T-helper 1 cell treated with Interleukin-12 subunit alpha and Interleukin-12 subunit beta and Interleukin-4 antibody, amounts not matched to agents 30 μg/mL and 1 μg/mL, for 36 hours (primary cell): Measurements from ENCODE around the gene GFRA1.

Experiments
- H3K27ac Mint-ChIP-seq: one replicate; pipeline ENCODE4 v1.8.0; 2021; ENCODE audit warnings: mild to moderate bottlenecking, mixed read lengths
- H3K27me3 Mint-ChIP-seq: one replicate; pipeline ENCODE4 v1.8.0; 2021; ENCODE audit warnings: low read depth, mixed read lengths
- H3K36me3 Mint-ChIP-seq: one replicate; pipeline ENCODE4 v1.8.0; 2021; ENCODE audit warnings: low read depth, mixed read lengths
- H3K4me1 Mint-ChIP-seq: one replicate; pipeline ENCODE4 v1.8.0; 2021; ENCODE audit warnings: low read depth, mixed read lengths
- H3K4me3 Mint-ChIP-seq: one replicate; pipeline ENCODE4 v1.8.0; 2021; ENCODE audit warnings: mild to moderate bottlenecking, moderate library complexity, mixed read lengths
- H3K9me3 Mint-ChIP-seq: one replicate; pipeline ENCODE4 v1.8.0; 2021; ENCODE audit warnings: mixed read lengths

Gene GFRA1

DNA sequence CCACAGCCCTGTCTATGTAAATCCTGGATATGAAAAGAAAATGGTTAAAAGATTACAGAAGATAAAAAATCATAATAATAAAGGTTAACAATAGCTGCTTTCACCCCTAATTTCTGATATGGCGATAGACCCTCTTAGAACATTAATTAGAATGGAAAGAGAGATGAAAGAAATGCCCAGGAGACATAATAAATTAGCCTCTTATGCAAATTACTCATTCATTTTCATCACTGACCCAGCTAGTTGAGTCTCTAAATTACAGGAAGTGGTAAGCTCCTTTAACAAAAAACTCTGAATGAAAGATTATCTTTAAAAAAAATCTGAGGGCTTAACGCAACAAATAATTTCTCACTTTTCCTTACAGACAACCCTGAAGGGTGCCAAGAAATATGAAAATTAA is 12.4 kb downstream of the GFRA1 start:
- no peaks in the 10 kb centered on the region for H3K27me3 Mint-ChIP-seq
- H3K36me3 Mint-ChIP-seq = no peaks in the 10 kb centered on the region
- H3K4me3 Mint-ChIP-seq = no peak overlapping the region
- no peaks in the 10 kb centered on the region for H3K4me1 Mint-ChIP-seq
- no peak overlapping the region for H3K27ac Mint-ChIP-seq
- no peaks in the 10 kb centered on the region for H3K9me3 Mint-ChIP-seq

GRCh38 chr10:116259638-116260037 is 13.4 kb downstream of the GFRA1 start:
- no peaks in the 10 kb centered on the region for H3K36me3 Mint-ChIP-seq
- no peaks in the 10 kb centered on the region for H3K27me3 Mint-ChIP-seq
- H3K27ac Mint-ChIP-seq = no peak overlapping the region
- H3K9me3 Mint-ChIP-seq = no peaks in the 10 kb centered on the region
- H3K4me1 Mint-ChIP-seq = no peaks in the 10 kb centered on the region
- no peak overlapping the region for H3K4me3 Mint-ChIP-seq

GRCh38 chr10:116257785-116258184 is 15.2 kb downstream of the GFRA1 start:
- no peak overlapping the region for H3K27ac Mint-ChIP-seq
- no peaks in the 10 kb centered on the region for H3K36me3 Mint-ChIP-seq
- H3K4me3 Mint-ChIP-seq = no peak overlapping the region
- no peaks in the 10 kb centered on the region for H3K27me3 Mint-ChIP-seq
- H3K4me1 Mint-ChIP-seq = no peaks in the 10 kb centered on the region
- H3K9me3 Mint-ChIP-seq = no peaks in the 10 kb centered on the region

DNA sequence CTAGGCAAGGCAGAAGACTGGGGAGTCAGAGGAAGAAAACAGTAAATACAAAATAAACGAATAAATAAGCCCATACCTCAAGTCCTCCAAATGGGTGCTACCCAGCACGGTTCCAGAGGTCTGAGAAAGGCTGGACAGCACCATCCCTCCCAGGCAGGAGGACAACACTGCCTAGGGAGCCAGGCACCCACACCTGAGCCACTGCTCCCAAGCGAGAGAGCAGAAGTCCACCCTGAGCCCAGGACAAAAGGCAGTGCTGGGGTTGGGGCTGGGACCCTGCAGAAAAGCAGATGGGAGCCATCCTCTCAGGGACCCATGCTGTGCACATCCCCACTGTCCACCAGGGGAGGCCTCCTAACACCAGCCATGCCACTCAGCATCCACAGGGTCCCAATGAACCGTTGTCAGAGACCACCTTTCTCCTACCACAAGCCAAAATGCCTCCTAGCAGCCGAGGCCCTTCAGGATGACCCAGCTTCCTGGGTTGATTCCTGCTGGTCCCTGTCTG is 16.2 kb downstream of the GFRA1 start:
- H3K4me1 Mint-ChIP-seq = no peaks in the 10 kb centered on the region
- no peaks in the 10 kb centered on the region for H3K36me3 Mint-ChIP-seq
- no peak overlapping the region for H3K4me3 Mint-ChIP-seq
- H3K9me3 Mint-ChIP-seq = no peaks in the 10 kb centered on the region
- H3K27ac Mint-ChIP-seq = no peak overlapping the region
- no peaks in the 10 kb centered on the region for H3K27me3 Mint-ChIP-seq

- H3K36me3 Mint-ChIP-seq = no peaks in the 10 kb centered on the region
- H3K27me3 Mint-ChIP-seq = no peaks in the 10 kb centered on the region
- H3K4me3 Mint-ChIP-seq = no peak overlapping the region
- H3K9me3 Mint-ChIP-seq = peaks cover under 1% of the 10 kb centered on the region
- no peaks in the 10 kb centered on the region for H3K4me1 Mint-ChIP-seq
- H3K27ac Mint-ChIP-seq = no peak overlapping the region
Measured at GRCh38 chr10:116255886-116256751, 16.9 kb downstream of the GFRA1 start.

DNA sequence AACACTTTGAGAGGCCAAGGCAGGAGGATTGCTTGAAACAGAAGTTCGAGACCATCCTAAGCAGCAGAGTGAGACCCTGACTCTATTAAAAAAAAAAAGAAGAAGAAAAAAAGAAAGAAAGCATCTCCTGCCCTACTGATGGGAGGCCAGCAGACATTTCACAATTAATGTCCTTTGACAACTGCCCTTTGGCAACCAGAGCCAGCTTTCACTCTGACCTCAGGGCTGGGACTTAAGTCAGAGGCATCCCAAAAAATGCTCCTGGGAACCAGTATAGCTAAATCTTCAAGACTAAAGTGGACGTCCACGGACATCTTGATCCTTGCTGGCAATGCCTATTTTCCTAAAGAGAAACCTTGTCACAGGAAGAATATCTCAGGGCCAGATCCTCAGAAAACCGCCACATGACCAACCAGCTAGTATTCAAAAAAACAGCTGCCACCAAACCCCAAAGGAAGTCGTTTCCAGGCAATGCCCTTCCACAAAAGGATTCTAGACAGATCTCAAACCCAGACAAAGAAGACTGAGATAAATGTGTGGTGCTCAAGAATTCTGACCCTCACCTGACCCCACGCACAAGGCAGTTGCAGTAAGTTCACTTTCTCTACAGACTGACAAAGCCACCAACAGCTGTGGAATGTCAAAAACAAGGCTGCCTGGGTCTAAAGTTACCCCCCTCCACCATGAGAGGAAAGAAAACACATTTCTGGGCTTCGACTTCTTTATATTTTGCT is 18.4 kb downstream of the GFRA1 start:
- no peaks in the 10 kb centered on the region for H3K36me3 Mint-ChIP-seq
- H3K4me3 Mint-ChIP-seq = no peak overlapping the region
- H3K27me3 Mint-ChIP-seq = no peaks in the 10 kb centered on the region
- H3K4me1 Mint-ChIP-seq = no peaks in the 10 kb centered on the region
- no peak overlapping the region for H3K27ac Mint-ChIP-seq
- peaks cover 4% of the 10 kb centered on the region for H3K9me3 Mint-ChIP-seq

DNA sequence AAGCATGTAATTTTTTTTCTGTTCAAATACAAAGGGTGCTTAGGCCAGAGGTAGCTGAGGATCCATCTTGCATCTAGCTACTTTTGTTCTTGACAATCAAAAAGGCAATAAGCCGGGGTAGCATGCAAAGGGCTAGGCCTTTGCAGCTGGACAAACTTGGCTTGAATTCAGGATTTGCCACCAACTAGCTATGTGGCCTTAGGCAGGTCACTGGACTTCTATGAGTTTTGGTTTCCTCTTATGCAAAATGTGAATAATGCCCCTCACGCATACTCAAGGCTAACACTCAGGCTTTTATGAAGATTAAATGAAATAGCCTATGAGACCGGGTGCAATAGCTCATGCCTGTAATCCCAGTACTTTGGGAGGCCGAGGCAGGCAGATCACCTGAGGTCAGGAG is 19.3 kb downstream of the GFRA1 start:
- Mint-ChIP-seq H3K27me3 (no peaks in the 10 kb centered on the region), H3K9me3 (peaks cover 4% of the 10 kb centered on the region), H3K4me1 (no peaks in the 10 kb centered on the region), H3K27ac (no peak overlapping the region), H3K4me3 (no peak overlapping the region), H3K36me3 (no peaks in the 10 kb centered on the region)

- Mint-ChIP-seq H3K27me3 (no peaks in the 10 kb centered on the region), H3K36me3 (no peaks in the 10 kb centered on the region), H3K4me3 (no peak overlapping the region), H3K27ac (no peak overlapping the region), H3K9me3 (peaks cover 4% of the 10 kb centered on the region), H3K4me1 (no peaks in the 10 kb centered on the region)
Measured at GRCh38 chr10:116251602-116252395, 21.2 kb downstream of the GFRA1 start.

DNA sequence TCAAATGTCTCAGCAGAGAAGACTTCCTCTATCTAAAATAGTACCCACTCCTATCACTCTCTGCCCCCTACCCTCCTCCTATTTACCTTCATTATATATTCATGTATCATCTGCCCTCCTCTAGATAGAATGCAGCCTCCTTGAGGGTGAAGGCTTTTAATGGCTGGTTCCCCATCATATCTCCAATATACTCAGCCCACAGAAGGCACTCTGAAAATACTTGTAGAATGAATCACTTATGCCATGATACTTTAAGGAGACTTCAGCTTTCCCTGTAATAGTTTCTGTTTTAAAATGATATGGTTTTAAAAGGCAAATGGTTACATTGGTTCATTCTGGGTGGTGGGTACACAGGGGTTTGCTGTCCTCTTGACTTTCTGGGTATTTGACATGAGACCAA is 25.3 kb downstream of the GFRA1 start:
- no peak overlapping the region for H3K4me3 Mint-ChIP-seq
- H3K4me1 Mint-ChIP-seq = no peaks in the 10 kb centered on the region

DNA sequence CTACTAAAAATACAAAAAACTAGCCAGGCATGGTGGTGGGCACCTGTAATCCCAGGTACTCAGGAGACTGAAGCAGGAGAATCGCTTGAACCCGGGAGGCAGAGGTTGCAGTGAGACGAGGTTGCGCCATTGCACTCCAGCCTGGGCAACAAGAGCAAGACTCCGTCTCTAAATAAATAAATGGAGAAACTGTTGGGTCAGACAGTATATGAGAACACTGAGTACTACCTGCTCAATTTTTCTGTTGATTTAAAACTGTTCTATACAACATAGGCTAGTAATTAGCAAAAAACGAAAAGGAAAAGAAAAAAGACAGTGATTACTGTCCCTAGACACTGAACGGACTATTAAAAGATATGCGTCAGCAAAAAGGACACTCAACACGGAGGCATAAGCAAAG is 26.7 kb downstream of the GFRA1 start:
- Mint-ChIP-seq H3K27me3 (no peaks in the 10 kb centered on the region), H3K4me1 (no peaks in the 10 kb centered on the region), H3K36me3 (no peaks in the 10 kb centered on the region), H3K27ac (no peak overlapping the region), H3K9me3 (peaks cover 4% of the 10 kb centered on the region), H3K4me3 (no peak overlapping the region)

More for the DNA sequence above, 25.3 kb downstream of the GFRA1 start:
- peaks cover 4% of the 10 kb centered on the region for H3K9me3 Mint-ChIP-seq
- no peaks in the 10 kb centered on the region for H3K27me3 Mint-ChIP-seq
- H3K36me3 Mint-ChIP-seq = no peaks in the 10 kb centered on the region
- H3K27ac Mint-ChIP-seq = no peak overlapping the region

DNA sequence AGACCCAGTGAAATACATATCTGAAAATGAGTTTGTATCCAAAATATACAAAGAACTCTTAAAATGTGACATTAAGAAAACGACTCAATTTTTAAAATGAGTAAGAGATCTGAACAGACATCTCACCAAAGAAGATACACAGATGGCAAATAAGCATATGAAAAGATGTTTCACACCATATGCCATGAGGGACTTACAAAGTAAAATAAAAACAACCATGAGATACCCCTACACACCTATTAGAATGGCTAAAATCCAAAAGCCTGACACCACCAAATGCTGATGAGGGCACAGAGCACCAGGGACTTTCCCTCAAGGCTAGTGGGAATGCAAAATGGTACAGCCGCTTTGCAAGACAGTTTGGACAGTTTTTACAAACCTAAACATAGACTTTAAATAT is 27.9 kb downstream of the GFRA1 start:
- no peaks in the 10 kb centered on the region for H3K9me3 Mint-ChIP-seq

GRCh38 chr10:116241642-116242410 is 31.2 kb downstream of the GFRA1 start:
- Mint-ChIP-seq H3K9me3 (no peaks in the 10 kb centered on the region), H3K27me3 (no peaks in the 10 kb centered on the region), H3K4me1 (no peaks in the 10 kb centered on the region), H3K4me3 (no peak overlapping the region), H3K36me3 (no peaks in the 10 kb centered on the region), H3K27ac (no peak overlapping the region)

More for the DNA sequence above, 27.9 kb downstream of the GFRA1 start:
- H3K4me3 Mint-ChIP-seq = no peak overlapping the region
- no peaks in the 10 kb centered on the region for H3K27me3 Mint-ChIP-seq
- H3K36me3 Mint-ChIP-seq = no peaks in the 10 kb centered on the region
- H3K27ac Mint-ChIP-seq = no peak overlapping the region
- H3K4me1 Mint-ChIP-seq = no peaks in the 10 kb centered on the region

- Mint-ChIP-seq H3K27me3 (no peaks in the 10 kb centered on the region), H3K4me3 (no peak overlapping the region), H3K4me1 (no peaks in the 10 kb centered on the region), H3K27ac (no peak overlapping the region), H3K36me3 (no peaks in the 10 kb centered on the region), H3K9me3 (no peaks in the 10 kb centered on the region)
Measured at GRCh38 chr10:116241085-116241484, 31.9 kb downstream of the GFRA1 start.
